ENCODE data around the gene MLN.

The MLN gene

GRCh38 chr6:33808641-33809180 is 4.9 kb upstream of the MLN start:
- Histone ChIP-seq H3K36me3 (ENCODE audit: insufficient read depth, low read length) (no peaks in the 10 kb centered on the region), H3K4me3 (ENCODE audit: low read length) (no peak overlapping the region), H3K9me3 (replicated peaks; ENCODE audit: low read length) (no peaks in the 10 kb centered on the region), H3K4me1 (ENCODE audit: control insufficient read depth, insufficient read depth, low read length) (no peaks in the 10 kb centered on the region), H3K4me2 (ENCODE audit: low read length) (no peak overlapping the region), H3K27me3 (ENCODE audit: control insufficient read depth, insufficient read depth, low read length) (peaks cover 83% of the 10 kb centered on the region), H3K9ac (ENCODE audit: low read depth, low read length) (no peak overlapping the region)

GRCh38 chr6:33807606-33808005 is 3.8 kb upstream of the MLN start:
- Histone ChIP-seq H3K9me3 (replicated peaks; ENCODE audit: low read length) (no peaks in the 10 kb centered on the region), H3K9ac (ENCODE audit: low read depth, low read length) (no peak overlapping the region), H3K27me3 (ENCODE audit: control insufficient read depth, insufficient read depth, low read length) (peaks cover 84% of the 10 kb centered on the region), H3K4me2 (ENCODE audit: low read length) (no peak overlapping the region), H3K4me3 (ENCODE audit: low read length) (no peak overlapping the region), H3K4me1 (ENCODE audit: control insufficient read depth, insufficient read depth, low read length) (no peaks in the 10 kb centered on the region), H3K36me3 (ENCODE audit: insufficient read depth, low read length) (no peaks in the 10 kb centered on the region)

GRCh38 chr6:33806841-33807240 is 3.0 kb upstream of the MLN start:
- Histone ChIP-seq H3K27me3 (ENCODE audit: control insufficient read depth, insufficient read depth, low read length) (peaks cover 84% of the 10 kb centered on the region), H3K36me3 (ENCODE audit: insufficient read depth, low read length) (no peaks in the 10 kb centered on the region), H3K9me3 (replicated peaks; ENCODE audit: low read length) (no peaks in the 10 kb centered on the region), H3K4me1 (ENCODE audit: control insufficient read depth, insufficient read depth, low read length) (no peaks in the 10 kb centered on the region), H3K4me2 (ENCODE audit: low read length) (no peak overlapping the region), H3K4me3 (ENCODE audit: low read length) (no peak overlapping the region), H3K9ac (ENCODE audit: low read depth, low read length) (no peak overlapping the region)

GRCh38 chr6:33802186-33802958 is 1.4 kb downstream of the MLN start:
- H3K9ac ChIP-seq (ENCODE audit: low read depth, low read length) = no peak overlapping the region
- H3K4me3 ChIP-seq (ENCODE audit: low read length) = no peak overlapping the region
- no peaks in the 10 kb centered on the region for H3K4me1 ChIP-seq (ENCODE audit: control insufficient read depth, insufficient read depth, low read length)
- H3K9me3 ChIP-seq (replicated peaks; ENCODE audit: low read length) = no peaks in the 10 kb centered on the region
- peaks cover 71% of the 10 kb centered on the region for H3K27me3 ChIP-seq (ENCODE audit: control insufficient read depth, insufficient read depth, low read length)
- no peak overlapping the region for H3K4me2 ChIP-seq (ENCODE audit: low read length)
- no peaks in the 10 kb centered on the region for H3K36me3 ChIP-seq (ENCODE audit: insufficient read depth, low read length)

GRCh38 chr6:33801611-33802010 is 2.2 kb downstream of the MLN start:
- no peak overlapping the region for H3K9ac ChIP-seq (ENCODE audit: low read depth, low read length)
- no peaks in the 10 kb centered on the region for H3K9me3 ChIP-seq (replicated peaks; ENCODE audit: low read length)
- H3K4me2 ChIP-seq (ENCODE audit: low read length) = no peak overlapping the region
- H3K36me3 ChIP-seq (ENCODE audit: insufficient read depth, low read length) = no peaks in the 10 kb centered on the region
- no peaks in the 10 kb centered on the region for H3K4me1 ChIP-seq (ENCODE audit: control insufficient read depth, insufficient read depth, low read length)
- peaks cover 65% of the 10 kb centered on the region for H3K27me3 ChIP-seq (ENCODE audit: control insufficient read depth, insufficient read depth, low read length)
- no peak overlapping the region for H3K4me3 ChIP-seq (ENCODE audit: low read length)

- H3K27me3 ChIP-seq (ENCODE audit: control insufficient read depth, insufficient read depth, low read length) = peaks cover 60% of the 10 kb centered on the region
- H3K4me3 ChIP-seq (ENCODE audit: low read length) = no peak overlapping the region
- no peak overlapping the region for H3K4me2 ChIP-seq (ENCODE audit: low read length)
- H3K4me1 ChIP-seq (ENCODE audit: control insufficient read depth, insufficient read depth, low read length) = no peaks in the 10 kb centered on the region
- H3K36me3 ChIP-seq (ENCODE audit: insufficient read depth, low read length) = no peaks in the 10 kb centered on the region
- H3K9me3 ChIP-seq (replicated peaks; ENCODE audit: low read length) = no peaks in the 10 kb centered on the region
- H3K9ac ChIP-seq (ENCODE audit: low read depth, low read length) = no peak overlapping the region
Measured at GRCh38 chr6:33800248-33800969, 3.4 kb downstream of the MLN start.

- Histone ChIP-seq H3K4me1 (ENCODE audit: control insufficient read depth, insufficient read depth, low read length) (no peaks in the 10 kb centered on the region), H3K9ac (ENCODE audit: low read depth, low read length) (no peak overlapping the region), H3K27me3 (ENCODE audit: control insufficient read depth, insufficient read depth, low read length) (peaks cover 57% of the 10 kb centered on the region), H3K4me3 (ENCODE audit: low read length) (no peak overlapping the region), H3K9me3 (replicated peaks; ENCODE audit: low read length) (no peaks in the 10 kb centered on the region), H3K4me2 (ENCODE audit: low read length) (no peak overlapping the region), H3K36me3 (ENCODE audit: insufficient read depth, low read length) (no peaks in the 10 kb centered on the region)
Measured at GRCh38 chr6:33799454-33800113, 4.2 kb downstream of the MLN start.

GRCh38 chr6:33798343-33798848 is 5.4 kb downstream of the MLN start:
- Histone ChIP-seq H3K4me2 (ENCODE audit: low read length) (no peak overlapping the region), H3K4me1 (ENCODE audit: control insufficient read depth, insufficient read depth, low read length) (no peaks in the 10 kb centered on the region), H3K9ac (ENCODE audit: low read depth, low read length) (no peak overlapping the region), H3K4me3 (ENCODE audit: low read length) (no peak overlapping the region), H3K36me3 (ENCODE audit: insufficient read depth, low read length) (no peaks in the 10 kb centered on the region), H3K27me3 (ENCODE audit: control insufficient read depth, insufficient read depth, low read length) (peaks cover 57% of the 10 kb centered on the region), H3K9me3 (replicated peaks; ENCODE audit: low read length) (no peaks in the 10 kb centered on the region)

GRCh38 chr6:33797626-33798342 is 6.0 kb downstream of the MLN start:
- Histone ChIP-seq H3K4me2 (ENCODE audit: low read length) (no peak overlapping the region), H3K9me3 (replicated peaks; ENCODE audit: low read length) (no peaks in the 10 kb centered on the region), H3K27me3 (ENCODE audit: control insufficient read depth, insufficient read depth, low read length) (peaks cover 60% of the 10 kb centered on the region), H3K4me1 (ENCODE audit: control insufficient read depth, insufficient read depth, low read length) (no peaks in the 10 kb centered on the region), H3K4me3 (ENCODE audit: low read length) (no peak overlapping the region), H3K36me3 (ENCODE audit: insufficient read depth, low read length) (no peaks in the 10 kb centered on the region), H3K9ac (ENCODE audit: low read depth, low read length) (no peak overlapping the region)

GRCh38 chr6:33794910-33795623 is 8.7 kb downstream of the MLN start:
- no peak overlapping the region for H3K4me3 ChIP-seq (ENCODE audit: low read length)
- H3K9me3 ChIP-seq (replicated peaks; ENCODE audit: low read length) = no peaks in the 10 kb centered on the region
- no peaks in the 10 kb centered on the region for H3K36me3 ChIP-seq (ENCODE audit: insufficient read depth, low read length)
- no peaks in the 10 kb centered on the region for H3K4me1 ChIP-seq (ENCODE audit: control insufficient read depth, insufficient read depth, low read length)
- no peak overlapping the region for H3K9ac ChIP-seq (ENCODE audit: low read depth, low read length)
- peaks cover 56% of the 10 kb centered on the region for H3K27me3 ChIP-seq (ENCODE audit: control insufficient read depth, insufficient read depth, low read length)
- H3K4me2 ChIP-seq (ENCODE audit: low read length) = no peak overlapping the region

All from skeletal muscle satellite cell (primary cell).